ENCODE data around the gene RTL10.

GRCh38 chr22:19897726-19898125 lies 43.1 kb upstream of the RTL10 start:
- TF ChIP-seq CTCF (IDR thresholded peaks at IDR 0.05; ENCODE audit: borderline replicate concordance, extremely low read depth, low read length, poor library complexity, severe bottlenecking) = no peak
- no peak for TF ChIP-seq EZH2 (IDR thresholded peaks at IDR 0.05; ENCODE audit: borderline replicate concordance, low read depth, low read length, severe bottlenecking)
